ENCODE results near the gene REXO1. TPM values are rescaled to one million over a fixed set of nuclear protein-coding genes. Genes with fewer than 3 reads are reported as not detected.

REXO1 gene
- total RNA-seq, 2 donors from 2014 or later = 42.0 to 51.7 TPM

DNA sequence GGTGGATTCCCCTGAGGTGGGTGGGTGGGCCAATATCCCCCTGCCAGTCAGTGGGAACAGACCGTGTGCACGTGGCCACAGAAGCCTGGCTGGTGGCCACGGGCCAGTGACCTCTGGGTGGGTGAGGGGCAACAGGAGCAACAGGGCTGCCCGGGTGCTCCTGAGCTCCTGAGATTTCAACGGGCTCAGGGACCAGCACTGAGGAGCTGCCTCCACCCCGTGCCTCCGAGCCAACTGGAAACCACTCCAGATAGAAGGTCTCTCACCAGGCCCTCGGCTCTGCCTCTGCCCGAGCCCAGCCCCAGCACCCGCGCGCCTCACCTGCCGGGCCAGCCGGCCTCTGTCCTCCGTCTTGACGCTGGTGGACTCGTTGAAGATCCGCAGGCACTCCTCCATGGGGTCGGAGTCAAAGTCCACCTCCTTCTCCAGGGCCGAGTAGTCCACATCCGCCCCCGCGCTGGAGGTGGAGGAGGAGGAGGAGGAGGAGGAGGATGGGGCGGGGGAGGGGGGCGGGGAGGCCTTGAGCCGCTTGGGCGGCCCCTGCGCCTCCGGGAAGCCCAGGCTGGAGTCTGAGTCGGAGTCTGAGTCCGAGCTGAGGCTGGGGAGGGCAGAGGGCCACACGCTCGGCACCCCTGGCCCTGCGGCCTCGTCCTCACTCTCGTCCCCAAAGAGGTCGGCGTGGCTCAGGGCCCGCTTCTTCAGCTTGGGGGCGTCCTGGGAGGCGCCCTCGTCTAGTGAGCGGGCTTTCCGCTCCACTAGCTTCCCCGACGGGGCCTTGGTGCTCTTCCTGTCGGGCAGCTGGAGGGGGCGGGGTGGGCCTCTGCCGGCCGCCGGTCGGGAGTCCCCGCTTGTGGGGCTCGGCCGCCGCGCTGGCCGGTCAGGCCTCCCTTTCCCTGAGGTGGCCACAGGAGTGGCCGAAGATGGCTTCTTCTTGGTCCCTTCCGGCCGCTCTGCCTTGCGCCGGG lies 21.4 kb downstream of the REXO1 start:
- TF ChIP-seq CTCF (IDR thresholded peaks at IDR 0.05) = no peak
- no peaks in the 10 kb centered on the region for H3K9me3 ChIP-seq
- no peak overlapping the region for H3K27ac ChIP-seq
- no peak overlapping the region for H3K9ac ChIP-seq (ENCODE audit: low read depth in 2 of 2, low read length in 2 of 2)
- no peak for DNase-seq
- intact Hi-C loops (cut with DNase I) = loop anchor here (5.0 kb wide), 1 partner anchor 35 kb away; no protein-coding TSS in a partner anchor
- H3K27me3 ChIP-seq = no peaks in the 10 kb centered on the region
- H3K4me1 ChIP-seq = no peaks in the 10 kb centered on the region
- no peak overlapping the region for H3K4me3 ChIP-seq
- H3K36me3 ChIP-seq = peaks cover 8% of the 10 kb centered on the region

- no peak overlapping the region for H3K4me3 ChIP-seq
- no peak overlapping the region for H3K27ac ChIP-seq
Observed at GRCh38 chr19:1825909-1826556, 22.2 kb downstream of the REXO1 start.

DNA sequence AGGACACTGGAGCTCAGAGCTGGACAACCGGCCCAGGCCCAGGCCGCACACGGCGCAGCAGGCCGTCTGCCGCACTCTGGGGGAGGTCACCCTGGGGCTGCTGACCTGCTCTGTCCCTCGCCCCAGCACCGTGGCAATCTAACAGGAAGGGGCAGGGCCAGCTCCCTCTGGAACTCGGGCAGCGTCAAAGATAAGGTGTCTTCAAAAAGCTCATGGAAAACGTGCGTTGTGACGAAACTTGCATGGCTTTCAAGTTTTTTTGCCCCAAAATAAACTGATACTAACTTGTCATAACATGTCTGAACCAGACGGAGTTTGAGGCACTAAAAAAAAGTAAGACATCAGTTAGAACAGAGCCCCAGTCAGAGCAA lies 24.0 kb downstream of the REXO1 start:
- Histone ChIP-seq H3K36me3 (peaks cover 14% of the 10 kb centered on the region), H3K27me3 (no peaks in the 10 kb centered on the region), H3K4me1 (no peaks in the 10 kb centered on the region), H3K27ac (no peak overlapping the region), H3K4me3 (no peak overlapping the region), H3K9me3 (no peaks in the 10 kb centered on the region), H3K9ac (ENCODE audit: low read depth in 2 of 2, low read length in 2 of 2) (no peak overlapping the region)
- intact Hi-C loops (cut with DNase I) = no loop called here
- no peak for TF ChIP-seq CTCF (IDR thresholded peaks at IDR 0.05)
- DNase-seq = no peak

More at GRCh38 chr19:1825909-1826556, 22.2 kb downstream of the REXO1 start:
- peak; percentile 81 for DNase-seq
- Histone ChIP-seq H3K36me3 (peaks cover 8% of the 10 kb centered on the region), H3K4me1 (no peaks in the 10 kb centered on the region), H3K9ac (ENCODE audit: low read depth in 2 of 2, low read length in 2 of 2) (no peak overlapping the region), H3K9me3 (no peaks in the 10 kb centered on the region), H3K27me3 (no peaks in the 10 kb centered on the region)
- TF ChIP-seq CTCF (IDR thresholded peaks at IDR 0.05) = peak; percentile 86
- intact Hi-C loops (cut with DNase I) = loop anchor here (5.0 kb wide), 1 partner anchor 34 kb away; no protein-coding TSS in a partner anchor

DNA sequence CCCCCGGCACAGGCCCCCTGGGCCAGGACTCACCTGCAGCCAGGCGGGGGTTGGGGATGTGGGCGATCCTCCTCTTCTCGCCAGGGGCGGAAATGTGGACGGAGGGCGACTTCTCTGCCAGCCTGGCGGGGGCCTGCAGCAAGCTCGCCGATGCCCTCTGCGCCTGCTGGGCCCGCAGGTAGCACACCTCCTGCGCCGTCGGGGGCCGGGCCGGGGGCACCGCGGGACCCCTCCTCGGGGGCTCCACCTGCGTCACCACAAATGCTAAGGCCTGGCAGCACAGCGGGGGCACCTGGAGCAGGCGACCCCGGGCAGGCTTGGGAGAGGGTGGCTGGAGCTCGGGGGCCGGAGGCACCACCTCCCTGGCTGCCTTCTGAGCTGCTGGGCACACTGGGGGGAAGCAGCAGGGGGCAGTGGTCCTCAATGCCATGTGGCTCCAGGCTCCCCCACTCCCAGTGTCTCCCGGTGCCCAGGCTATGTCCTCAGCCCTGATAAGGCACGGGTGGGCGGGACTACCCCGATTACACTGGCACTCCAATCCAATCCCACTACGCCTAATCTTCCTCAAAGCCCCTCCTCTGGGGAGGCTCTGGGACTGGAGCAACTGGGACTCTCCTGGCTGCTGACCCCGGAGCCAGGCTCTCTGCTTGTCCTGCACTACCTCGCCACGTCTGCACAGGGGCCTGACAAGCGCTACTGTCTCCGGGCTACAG lies 24.6 kb downstream of the REXO1 start:
- no peak for TF ChIP-seq CTCF (IDR thresholded peaks at IDR 0.05)
- Histone ChIP-seq H3K27ac (no peak overlapping the region), H3K9ac (ENCODE audit: low read depth in 2 of 2, low read length in 2 of 2) (no peak overlapping the region), H3K36me3 (peaks cover 20% of the 10 kb centered on the region), H3K9me3 (no peaks in the 10 kb centered on the region), H3K4me3 (no peak overlapping the region), H3K4me1 (no peaks in the 10 kb centered on the region), H3K27me3 (no peaks in the 10 kb centered on the region)
- intact Hi-C loops (cut with DNase I) = no loop called here
- DNase-seq = no peak

GRCh38 chr19:1823020-1823419 lies 25.3 kb downstream of the REXO1 start:
- TF ChIP-seq CTCF (IDR thresholded peaks at IDR 0.05) = no peak
- Histone ChIP-seq H3K36me3 (peaks cover 25% of the 10 kb centered on the region), H3K27me3 (no peaks in the 10 kb centered on the region), H3K4me3 (no peak overlapping the region), H3K27ac (no peak overlapping the region), H3K9ac (ENCODE audit: low read depth in 2 of 2, low read length in 2 of 2) (no peak overlapping the region), H3K4me1 (no peaks in the 10 kb centered on the region), H3K9me3 (no peaks in the 10 kb centered on the region)
- intact Hi-C loops (cut with DNase I) = no loop called here
- no peak for DNase-seq
